Measurements from ENCODE around the gene HHIPL1.

HHIPL1 gene

DNA sequence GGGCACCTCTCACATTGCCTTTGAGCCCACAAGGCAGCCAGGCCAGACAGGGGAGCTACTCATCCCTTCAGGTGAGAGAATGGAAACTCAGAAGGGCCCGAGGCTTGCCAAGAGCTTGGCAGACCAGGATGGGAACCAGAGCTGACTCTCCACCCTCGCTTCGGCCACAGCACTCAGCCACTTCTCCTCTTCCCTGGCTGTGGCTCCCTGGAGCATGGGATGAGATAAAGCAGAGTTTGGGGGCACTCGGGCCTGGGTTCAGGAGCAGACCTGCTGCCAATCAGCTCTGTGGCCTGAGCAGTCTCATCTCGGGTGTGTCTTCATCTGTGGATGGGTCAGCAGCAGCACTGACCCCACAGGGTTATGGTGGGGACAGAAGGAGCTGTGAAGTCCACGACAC lies 20.9 kb upstream of the HHIPL1 start:
- TF ChIP-seq SPI1 (IDR thresholded peaks at IDR 0.05; ENCODE audit: low read depth, low read length) (no peak), POU2F2 (IDR thresholded peaks at IDR 0.05; ENCODE audit: low read depth, low read length) (no peak), POLR2AphosphoS5 (IDR thresholded peaks at IDR 0.05; ENCODE audit: low read depth, low read length) (no peak), TAF1 (IDR thresholded peaks at IDR 0.05; ENCODE audit: low read depth, low read length) (no peak), POLR2A (IDR thresholded peaks at IDR 0.05; ENCODE audit: low read depth, low read length) (no peak)
- DNase-seq (ENCODE audit: insufficient read length, low spot score) (no peak), FAIRE-seq (no peak)

DNA sequence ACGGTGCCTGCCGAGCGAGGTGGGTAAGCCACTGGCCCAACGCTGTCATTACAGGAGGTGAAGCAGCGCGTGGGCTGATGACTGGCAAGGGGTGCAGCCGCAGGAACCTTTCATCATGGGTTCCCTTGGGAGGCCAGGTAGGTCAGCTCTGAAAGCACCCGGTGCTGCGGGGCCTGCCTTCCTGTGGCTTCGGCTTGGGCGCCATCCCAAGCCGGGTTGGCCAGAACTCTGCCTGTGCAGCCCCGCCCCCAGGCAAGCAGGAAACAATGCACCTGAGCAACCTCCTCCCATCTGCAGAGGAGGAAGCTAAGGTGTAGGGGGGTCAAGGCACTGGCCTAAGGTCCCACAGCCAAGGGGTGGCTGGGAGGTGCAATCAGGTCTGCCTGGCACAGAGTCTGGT lies 20.0 kb upstream of the HHIPL1 start:
- DNase-seq (ENCODE audit: insufficient read length, low spot score) (no peak), FAIRE-seq (no peak)
- TF ChIP-seq SPI1 (IDR thresholded peaks at IDR 0.05; ENCODE audit: low read depth, low read length) (no peak), POLR2AphosphoS5 (IDR thresholded peaks at IDR 0.05; ENCODE audit: low read depth, low read length) (no peak), POU2F2 (IDR thresholded peaks at IDR 0.05; ENCODE audit: low read depth, low read length) (no peak), PAX5 (IDR thresholded peaks at IDR 0.05; ENCODE audit: insufficient read depth, low read length, severe bottlenecking) (no peak), POLR2A (IDR thresholded peaks at IDR 0.05; ENCODE audit: low read depth, low read length) (no peak), TAF1 (IDR thresholded peaks at IDR 0.05; ENCODE audit: low read depth, low read length) (no peak)

DNA sequence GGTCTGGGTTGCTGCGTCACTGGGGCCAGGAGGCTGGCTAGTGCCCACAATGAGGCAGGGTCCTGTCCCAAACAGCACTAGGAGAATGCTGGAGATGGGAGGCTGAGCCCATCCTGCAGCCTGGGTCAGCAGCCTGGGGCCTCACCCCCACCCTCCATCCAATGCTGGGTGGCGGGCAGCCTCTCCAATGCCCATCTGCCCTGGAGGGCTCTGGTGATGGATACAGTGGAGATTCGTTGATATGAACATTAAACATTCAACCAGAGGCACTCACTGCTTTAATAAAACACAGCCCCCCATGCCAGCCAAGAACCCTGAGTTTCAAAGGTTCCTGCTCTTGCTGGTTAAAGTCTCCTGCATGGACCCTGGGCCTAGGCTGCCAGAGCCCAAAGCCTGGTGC lies 19.5 kb upstream of the HHIPL1 start:
- no peak for TF ChIP-seq POLR2A (IDR thresholded peaks at IDR 0.05; ENCODE audit: low read depth, low read length)
- no peak for TF ChIP-seq TAF1 (IDR thresholded peaks at IDR 0.05; ENCODE audit: low read depth, low read length)
- no peak for TF ChIP-seq SPI1 (IDR thresholded peaks at IDR 0.05; ENCODE audit: low read depth, low read length)
- TF ChIP-seq PAX5 (IDR thresholded peaks at IDR 0.05; ENCODE audit: insufficient read depth, low read length, severe bottlenecking): no peak
- no peak for TF ChIP-seq POLR2AphosphoS5 (IDR thresholded peaks at IDR 0.05; ENCODE audit: low read depth, low read length)
- FAIRE-seq (no peak), DNase-seq (ENCODE audit: insufficient read length, low spot score) (no peak)

DNA sequence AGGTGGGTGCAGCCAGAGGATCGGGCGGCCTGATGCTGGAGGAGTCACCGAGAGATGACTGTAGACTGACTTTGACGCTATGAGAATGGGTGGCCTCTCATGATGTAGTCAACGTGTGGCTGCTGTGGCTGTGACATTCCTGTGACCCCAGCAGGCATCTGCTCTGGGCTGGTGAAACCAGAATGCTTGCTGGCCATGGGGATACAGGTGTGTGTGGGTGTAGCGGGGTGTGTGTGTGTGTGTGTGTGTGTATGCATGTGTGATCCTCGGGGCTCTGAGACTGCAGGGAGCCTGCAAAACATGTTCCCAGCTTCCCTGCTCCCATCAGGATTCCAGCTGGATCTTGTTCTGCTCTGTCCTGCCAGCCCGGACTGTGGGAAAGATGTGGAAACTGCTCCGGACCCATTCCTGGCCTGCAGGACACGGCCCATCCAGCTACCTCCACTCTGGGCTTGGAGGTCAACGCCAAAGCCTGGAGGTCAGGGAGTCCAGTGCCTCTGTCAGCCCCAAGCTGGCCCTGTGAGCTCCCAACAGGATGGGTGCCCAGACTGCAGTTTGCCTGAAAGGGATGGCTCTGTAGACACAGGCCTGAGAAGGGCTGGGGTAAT lies 18.8 kb upstream of the HHIPL1 start:
- no peak for FAIRE-seq
- DNase-seq (ENCODE audit: insufficient read length, low spot score): no peak
- TF ChIP-seq POU2F2 (IDR thresholded peaks at IDR 0.05; ENCODE audit: low read depth, low read length): no peak

DNA sequence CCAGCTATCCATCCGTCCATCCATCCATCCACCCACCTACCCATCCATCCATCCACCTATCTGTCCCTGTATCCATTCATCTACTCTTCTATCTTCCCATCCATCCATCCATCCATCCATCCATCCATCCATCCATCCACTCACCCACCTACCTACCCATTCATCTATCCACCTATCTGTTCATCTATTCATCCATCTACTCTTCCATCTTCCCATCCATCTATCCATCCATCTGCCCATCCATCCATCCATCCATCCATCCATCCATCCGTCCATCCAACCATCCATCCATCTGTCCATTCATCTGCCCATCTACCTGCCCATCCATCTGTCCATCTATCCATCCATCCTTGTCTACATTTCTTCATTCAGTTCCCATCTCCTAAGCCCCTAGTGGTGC lies 17.8 kb upstream of the HHIPL1 start:
- DNase-seq (ENCODE audit: insufficient read length, low spot score) (no peak), FAIRE-seq (no peak)
- TF ChIP-seq TAF1 (IDR thresholded peaks at IDR 0.05; ENCODE audit: low read depth, low read length) (no peak), POLR2AphosphoS5 (IDR thresholded peaks at IDR 0.05; ENCODE audit: low read depth, low read length) (no peak), PAX5 (IDR thresholded peaks at IDR 0.05; ENCODE audit: insufficient read depth, low read length, severe bottlenecking) (no peak), SPI1 (IDR thresholded peaks at IDR 0.05; ENCODE audit: low read depth, low read length) (no peak), POU2F2 (IDR thresholded peaks at IDR 0.05; ENCODE audit: low read depth, low read length) (no peak), POLR2A (IDR thresholded peaks at IDR 0.05; ENCODE audit: low read depth, low read length) (no peak)

DNA sequence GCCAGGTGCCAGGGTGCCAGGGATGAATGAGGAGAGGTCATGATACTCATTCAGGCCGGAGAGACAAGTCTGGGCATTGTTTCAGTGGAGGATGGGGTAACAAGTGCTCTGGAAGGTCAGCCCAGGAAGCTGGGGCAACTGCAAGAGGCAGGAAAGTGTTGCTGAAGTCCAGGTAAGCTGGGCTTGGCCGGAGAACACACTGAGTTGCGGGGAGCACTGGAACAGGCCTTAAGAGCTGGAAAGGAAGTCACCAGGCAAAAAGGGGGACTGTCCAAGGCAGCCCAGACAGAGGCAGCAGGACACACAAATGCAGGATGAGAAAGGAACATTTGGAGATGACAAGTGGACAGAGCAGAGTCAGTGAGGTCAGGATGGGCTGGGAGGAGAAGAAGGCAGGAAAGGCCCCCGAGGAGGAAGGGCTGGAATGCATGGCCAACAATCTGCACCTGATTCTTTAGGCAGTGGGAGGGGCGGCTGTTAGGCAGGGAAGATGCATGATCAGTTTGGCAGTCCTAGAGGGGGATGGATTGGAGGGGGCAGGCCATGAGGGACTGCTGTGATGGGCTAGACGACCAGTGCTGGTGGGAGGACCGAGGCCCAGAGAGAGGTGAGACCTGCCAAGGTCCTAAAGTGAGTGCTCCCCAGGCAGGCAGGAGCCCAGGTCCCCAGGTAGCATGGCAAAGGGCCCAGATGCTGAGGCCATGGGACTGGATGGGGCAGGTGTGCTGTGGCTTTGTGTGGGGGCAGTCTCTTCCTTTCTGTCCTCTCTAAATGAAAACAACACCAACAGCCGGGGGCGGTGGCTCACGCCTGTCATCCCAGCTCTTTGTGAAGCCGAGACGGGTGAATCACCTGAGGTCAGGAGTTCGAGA lies 17.2 kb upstream of the HHIPL1 start:
- TF ChIP-seq POLR2AphosphoS5 (IDR thresholded peaks at IDR 0.05; ENCODE audit: low read depth, low read length): no peak
- no peak for DNase-seq (ENCODE audit: insufficient read length, low spot score)
- no peak for FAIRE-seq

DNA sequence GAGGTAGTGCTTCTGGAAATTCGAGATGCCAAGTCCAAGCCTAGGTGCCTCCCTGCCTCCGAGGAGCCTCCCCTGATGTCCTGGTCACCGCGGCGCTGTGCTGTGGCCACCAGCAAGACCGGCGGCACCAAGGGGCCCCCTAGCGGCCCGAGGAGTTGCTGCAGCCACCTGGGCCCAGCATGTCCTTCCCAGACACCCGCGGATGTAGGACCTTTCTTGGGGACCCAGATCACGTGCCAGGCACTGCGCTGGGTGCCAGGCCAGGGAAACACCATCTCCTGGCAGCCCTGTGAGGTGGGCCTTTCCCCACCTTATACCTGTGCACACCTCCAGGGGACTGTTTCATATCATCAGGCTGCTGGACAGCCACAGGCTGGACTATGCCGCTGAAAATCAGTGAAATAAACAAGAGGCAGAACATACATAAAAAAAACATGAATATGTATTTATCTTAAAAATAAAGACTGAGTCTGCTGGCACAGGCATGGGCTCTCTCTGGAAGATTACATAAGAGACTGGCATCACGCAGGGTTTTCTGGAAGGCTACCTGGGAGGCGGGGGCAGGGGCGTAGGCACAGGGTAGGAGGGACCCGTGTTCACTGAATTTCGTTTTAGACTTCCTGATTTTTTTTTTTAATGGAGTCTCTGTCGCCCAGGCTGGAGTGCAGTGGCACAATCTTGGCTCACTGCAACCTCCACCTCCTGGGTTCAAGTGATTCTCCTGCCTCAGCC lies 15.9 kb upstream of the HHIPL1 start:
- DNase-seq (ENCODE audit: insufficient read length, low spot score) (peak; percentile 72), FAIRE-seq (peak; percentile 28)
- TF ChIP-seq POLR2AphosphoS5 (IDR thresholded peaks at IDR 0.05; ENCODE audit: low read depth, low read length): no peak
- TF ChIP-seq POU2F2 (IDR thresholded peaks at IDR 0.05; ENCODE audit: low read depth, low read length): no peak
- TF ChIP-seq TAF1 (IDR thresholded peaks at IDR 0.05; ENCODE audit: low read depth, low read length): no peak
- no peak for TF ChIP-seq SPI1 (IDR thresholded peaks at IDR 0.05; ENCODE audit: low read depth, low read length)
- TF ChIP-seq POLR2A (IDR thresholded peaks at IDR 0.05; ENCODE audit: low read depth, low read length): no peak
- no peak for TF ChIP-seq PAX5 (IDR thresholded peaks at IDR 0.05; ENCODE audit: insufficient read depth, low read length, severe bottlenecking)

DNA sequence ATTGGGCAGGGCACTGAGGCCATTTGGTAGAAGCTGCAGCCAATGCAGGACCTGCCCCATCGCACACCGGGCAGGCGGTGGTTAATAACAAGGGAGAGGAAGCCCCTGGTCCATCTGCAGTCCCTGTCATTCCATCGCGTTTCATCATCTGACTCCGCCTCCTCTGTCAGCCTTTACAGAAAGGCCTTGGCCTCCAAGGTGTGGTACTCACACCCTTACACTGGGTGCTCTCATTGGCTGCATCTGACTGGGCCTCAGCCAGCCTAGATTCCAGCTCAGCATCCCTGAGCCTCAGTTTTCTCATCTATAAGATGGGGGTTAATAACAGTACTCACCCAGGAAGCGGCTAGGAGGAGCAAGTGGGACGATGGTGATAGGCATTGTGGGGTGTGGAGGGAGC lies 14.7 kb upstream of the HHIPL1 start:
- TF ChIP-seq PAX5 (IDR thresholded peaks at IDR 0.05; ENCODE audit: insufficient read depth, low read length, severe bottlenecking) (no peak), POLR2A (IDR thresholded peaks at IDR 0.05; ENCODE audit: low read depth, low read length) (no peak), POU2F2 (IDR thresholded peaks at IDR 0.05; ENCODE audit: low read depth, low read length) (no peak), POLR2AphosphoS5 (IDR thresholded peaks at IDR 0.05; ENCODE audit: low read depth, low read length) (no peak), SPI1 (IDR thresholded peaks at IDR 0.05; ENCODE audit: low read depth, low read length) (no peak), TAF1 (IDR thresholded peaks at IDR 0.05; ENCODE audit: low read depth, low read length) (no peak)
- no peak for DNase-seq (ENCODE audit: insufficient read length, low spot score)
- FAIRE-seq: no peak

DNA sequence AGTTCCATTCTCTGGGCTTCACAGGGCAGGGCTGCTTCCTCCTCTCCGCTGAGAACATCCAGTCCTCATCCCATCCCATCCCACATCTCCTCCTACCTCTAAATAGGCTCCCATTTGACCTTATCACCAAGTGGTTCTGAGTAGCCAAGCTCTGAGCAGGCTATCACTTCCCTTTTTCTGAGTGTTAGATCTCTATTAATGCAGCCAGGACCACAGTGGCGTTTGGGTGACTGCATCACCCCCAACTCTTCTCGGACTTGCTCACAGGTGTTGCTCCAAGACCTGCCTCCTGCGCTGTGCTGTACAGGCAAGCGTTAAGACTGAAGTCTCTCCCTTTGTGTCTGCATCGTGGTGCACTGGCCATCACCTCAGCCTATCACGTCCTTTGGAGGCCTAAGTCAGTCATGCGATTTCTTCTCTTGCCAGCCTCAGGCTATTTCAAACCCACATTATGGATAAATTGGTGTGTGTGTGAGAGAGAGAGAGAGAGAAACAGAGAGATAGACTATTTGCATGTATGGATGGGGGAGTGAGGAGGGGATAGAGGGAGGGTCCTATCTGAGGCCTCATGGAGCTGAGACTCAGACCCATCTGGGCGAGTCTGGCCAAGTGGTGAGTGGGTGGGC lies 12.4 kb upstream of the HHIPL1 start:
- DNase-seq (ENCODE audit: insufficient read length, low spot score): no peak
- FAIRE-seq: no peak
- TF ChIP-seq SPI1 (IDR thresholded peaks at IDR 0.05; ENCODE audit: low read depth, low read length) (peak; percentile 70), POLR2AphosphoS5 (IDR thresholded peaks at IDR 0.05; ENCODE audit: low read depth, low read length) (no peak), POU2F2 (IDR thresholded peaks at IDR 0.05; ENCODE audit: low read depth, low read length) (no peak), PAX5 (IDR thresholded peaks at IDR 0.05; ENCODE audit: insufficient read depth, low read length, severe bottlenecking) (no peak), POLR2A (IDR thresholded peaks at IDR 0.05; ENCODE audit: low read depth, low read length) (no peak), TAF1 (IDR thresholded peaks at IDR 0.05; ENCODE audit: low read depth, low read length) (no peak)

Data from GM12891 (cell line).